GM13976 (cell line): ENCODE results near the gene GLRA2.

Experiments used
- DNase-seq: peaks from one replicate; pipeline ENCODE4 v3.0.0; 2012; ENCODE audit warnings: low spot score
- CTCF ChIP-seq: IDR thresholded peaks from 2 replicates; pipeline ENCODE4 v1.5.1; 2012; ENCODE audit warnings: borderline replicate concordance, mild to moderate bottlenecking; ENCODE audit not compliant: insufficient read depth; ENCODE audit errors: extremely low read depth, missing control alignments, control extremely low read depth
- in situ Hi-C: fragments of 300-500 bp; cut with MboI; formaldehyde crosslinking; loops from one replicate; pipeline ENCODE4 v1.12.0; 2022; ENCODE audit warnings: low sequenced_read_pairs, mixed read lengths, inconsistent platforms; ENCODE audit not compliant: unreplicated experiment

The GLRA2 gene

GRCh38 chrX:14546190-14546589 is 16.9 kb downstream of the GLRA2 start:
- no peak for TF ChIP-seq CTCF
- no peak for DNase-seq
- in situ Hi-C loops: loop anchor here (25.0 kb wide), 1 partner anchor 459 kb away; no protein-coding TSS in a partner anchor

GRCh38 chrX:14554131-14554715 is 24.9 kb downstream of the GLRA2 start:
- no peak for TF ChIP-seq CTCF
- no peak for DNase-seq

GRCh38 chrX:14564058-14564457 is 34.7 kb downstream of the GLRA2 start:
- no peak for TF ChIP-seq CTCF
- in situ Hi-C loops: no loop called here

More at GRCh38 chrX:14554131-14554715, 24.9 kb downstream of the GLRA2 start:
- in situ Hi-C loops: no loop called here

GRCh38 chrX:14573161-14573560 is 43.8 kb downstream of the GLRA2 start:
- in situ Hi-C loops: no loop called here
- no peak for TF ChIP-seq CTCF
- no peak for DNase-seq

More at GRCh38 chrX:14564058-14564457, 34.7 kb downstream of the GLRA2 start:
- DNase-seq: no peak

- DNase-seq: no peak
- in situ Hi-C loops: no loop called here
- TF ChIP-seq CTCF: no peak
These were observed 51.7 kb downstream of the GLRA2 start for GRCh38 chrX:14581081-14581480.

- DNase-seq: no peak
- in situ Hi-C loops: no loop called here
- no peak for TF ChIP-seq CTCF
These were observed 55.2 kb downstream of the GLRA2 start for GRCh38 chrX:14584548-14584947.
